H1 (cell line): ENCODE data around the gene TRA2A. TPM values are rescaled to one million over a fixed set of nuclear protein-coding genes. Genes with fewer than 3 reads are reported as not detected.
A peak's percentile ranks its signal among the peaks of the same experiment; 100 is the strongest.

Source experiments
- CTCF ChIA-PET: fragments of 300-600 bp; sonication (Branson Sonifier 250); formaldehyde crosslinking; loops from one replicate; lab custom pipeline; 2021; ENCODE audit not compliant: partially characterized antibody; lab: Charles Lee
- POLR2A ChIA-PET: fragments of 300-600 bp; sonication (Branson Sonifier 250); formaldehyde crosslinking; loops from one replicate; lab custom pipeline; 2021; ENCODE audit warnings: inconsistent platforms; ENCODE audit not compliant: partially characterized antibody; lab: Charles Lee
- DNase-seq, 2 experiments: peaks; one replicate each; pipeline versions ENCODE4 v3.0.0 to v3.0.0-alpha.2; 2010 to 2022; ENCODE audit warnings: low spot score in 2 of 2, low read depth in 1 of 2, mixed read lengths in 1 of 2
- FAIRE-seq: peaks from 2 replicates; lab custom pipeline; 2011; peaks lifted over from hg19 to GRCh38; lab: Jason Lieb, UNC
- H2AFZ ChIP-seq: 2 replicates; pipeline ENCODE4 v1.8.1; 2012; ENCODE audit warnings: low read length, inconsistent platforms
- H2AK5ac ChIP-seq: 2 replicates; pipeline ENCODE4 v1.6.1; 2013; ENCODE audit warnings: low read depth, low read length
- H2BK120ac ChIP-seq: replicated peaks from 2 replicates; pipeline ENCODE3; 2013; ENCODE audit warnings: low read depth, low read length, inconsistent platforms
- H2BK12ac ChIP-seq: 2 replicates; pipeline ENCODE4 v1.6.1; 2013; ENCODE audit warnings: low read depth, low read length
- H2BK15ac ChIP-seq: 2 replicates; pipeline ENCODE4 v1.6.1; 2013; ENCODE audit warnings: low read length
- H2BK20ac ChIP-seq: 2 replicates; pipeline ENCODE4 v1.6.1; 2013; ENCODE audit warnings: low read length
- H2BK5ac ChIP-seq: 2 replicates; pipeline ENCODE4 v1.6.1; 2013; ENCODE audit warnings: low read depth, low read length
- H3K14ac ChIP-seq: 2 replicates; pipeline ENCODE4 v1.6.1; 2013; ENCODE audit warnings: inconsistent platforms; ENCODE audit not compliant: insufficient read length
- H3K18ac ChIP-seq: 2 replicates; pipeline ENCODE4 v1.6.1; 2013; ENCODE audit warnings: low read length; ENCODE audit errors: extremely low read depth
- H3K23ac ChIP-seq: 2 replicates; pipeline ENCODE4 v1.6.1; 2013; ENCODE audit warnings: inconsistent platforms; ENCODE audit not compliant: insufficient read length
- H3K23me2 ChIP-seq: 2 replicates; pipeline ENCODE4 v1.6.1; 2013; ENCODE audit warnings: low read depth, low read length
- H3K27ac ChIP-seq: 2 replicates; pipeline ENCODE4 v1.6.1; 2011; ENCODE audit warnings: low read depth, low read length, inconsistent platforms
- H3K27me3 ChIP-seq, 4 experiments: replicated peaks in 1 of 4; 1 replicate in 1 of 4; 2 replicates in 3 of 4; pipeline versions ENCODE4 v1.6.1 to v1.8.1; 2011 to 2013; ENCODE audit warnings: low read length in 3 of 4, mild to moderate bottlenecking in 3 of 4, inconsistent platforms in 2 of 4, mixed read lengths in 2 of 4, moderate library complexity in 1 of 4; ENCODE audit not compliant: control insufficient read depth in 3 of 4, insufficient read depth in 3 of 4; ENCODE audit errors: extremely low read depth in 1 of 4
- H3K36me3 ChIP-seq, 4 experiments: 2 replicates each; pipeline versions ENCODE4 v1.6.1 to v1.8.1; 2011 to 2013; ENCODE audit warnings: mild to moderate bottlenecking in 4 of 4, low read length in 3 of 4, moderate library complexity in 2 of 4, control low read depth in 1 of 4, inconsistent platforms in 1 of 4; ENCODE audit not compliant: insufficient read depth in 4 of 4, control insufficient read depth in 2 of 4
- H3K4ac ChIP-seq: replicated peaks from 2 replicates; pipeline ENCODE3; 2013; ENCODE audit warnings: low read length, low read depth, mixed read lengths, inconsistent platforms; ENCODE audit not compliant: insufficient read length
- H3K4me1 ChIP-seq, 4 experiments: replicated peaks in 1 of 4; 1 replicate in 1 of 4; 2 replicates in 3 of 4; pipeline versions ENCODE4 v1.6.1 to v1.8.1; 2011 to 2013; ENCODE audit warnings: low read length in 3 of 4, inconsistent platforms in 2 of 4, mixed read lengths in 1 of 4; ENCODE audit not compliant: insufficient read depth in 4 of 4, control insufficient read depth in 3 of 4
- H3K4me2 ChIP-seq, 2 experiments: 2 replicates each; pipeline versions ENCODE4 v1.6.1 to v1.8.1; 2011 to 2013; ENCODE audit warnings: low read depth in 2 of 2, low read length in 2 of 2, control low read depth in 1 of 2, inconsistent platforms in 1 of 2, mild to moderate bottlenecking in 1 of 2; ENCODE audit not compliant: insufficient read depth in 1 of 2
- H3K4me3 ChIP-seq, 4 experiments: fragments of 200-600, 300-600 bp in 1 of 4; sonication (generic), shearing (Covaris generic), sonication (Bioruptor Twin) in 1 of 4; 2 replicates each; pipeline versions ENCODE4 v1.5.1 to v1.8.1; 2011 to 2016; ENCODE audit warnings: low read length in 4 of 4, low read depth in 3 of 4, control low read depth in 2 of 4, inconsistent platforms in 2 of 4, mild to moderate bottlenecking in 2 of 4, mixed read lengths in 1 of 4, moderate library complexity in 1 of 4; ENCODE audit not compliant: insufficient read depth in 2 of 4; ENCODE audit errors: extremely low read depth in 1 of 4
- H3K56ac ChIP-seq: replicated peaks from 2 replicates; pipeline ENCODE3; 2013; ENCODE audit warnings: low read depth, mild to moderate bottlenecking, mixed read lengths, low read length, inconsistent platforms; ENCODE audit not compliant: insufficient read length
- H3K79me1 ChIP-seq: 2 replicates; pipeline ENCODE4 v1.6.1; 2013; ENCODE audit warnings: low read depth, low read length, control low read depth
- H3K79me2 ChIP-seq, 2 experiments: 2 replicates each; pipeline versions ENCODE4 v1.6.1 to v1.8.1; 2012 to 2013; ENCODE audit warnings: low read length in 2 of 2, mild to moderate bottlenecking in 2 of 2, inconsistent platforms in 1 of 2; ENCODE audit not compliant: insufficient read depth in 2 of 2, control insufficient read depth in 1 of 2
- H3K9ac ChIP-seq, 4 experiments: replicated peaks in 1 of 4; 1 replicate in 1 of 4; 2 replicates in 3 of 4; pipeline versions ENCODE4 v1.6.1 to v1.8.1; 2011 to 2013; ENCODE audit warnings: low read depth in 3 of 4, low read length in 3 of 4, control low read depth in 2 of 4, mild to moderate bottlenecking in 2 of 4, moderate library complexity in 2 of 4, inconsistent platforms in 1 of 4; ENCODE audit errors: extremely low read depth in 1 of 4
- H3K9me3 ChIP-seq, 2 experiments: 2 replicates each; pipeline versions ENCODE4 v1.6.1 to v1.8.1; 2012 to 2013; ENCODE audit warnings: mild to moderate bottlenecking in 2 of 2, moderate library complexity in 2 of 2, control low read depth in 1 of 2, inconsistent platforms in 1 of 2, low read depth in 1 of 2, low read length in 1 of 2, mixed read lengths in 1 of 2; ENCODE audit not compliant: insufficient read depth in 2 of 2
- H4K20me1 ChIP-seq, 2 experiments: replicated peaks in 1 of 2; 2 replicates each; pipeline versions ENCODE3 to v1.8.1; 2011 to 2013; ENCODE audit warnings: inconsistent platforms in 2 of 2, low read length in 2 of 2, mild to moderate bottlenecking in 1 of 2; ENCODE audit not compliant: insufficient read depth in 2 of 2, control insufficient read depth in 1 of 2
- H4K5ac ChIP-seq: 2 replicates; pipeline ENCODE4 v1.6.1; 2013; ENCODE audit warnings: low read length, low read depth, mixed read lengths, inconsistent platforms; ENCODE audit not compliant: insufficient read length
- H4K8ac ChIP-seq: 2 replicates; pipeline ENCODE4 v1.8.0; 2013; ENCODE audit warnings: mild to moderate bottlenecking, moderate library complexity, low read length, inconsistent platforms; ENCODE audit not compliant: insufficient read depth; ENCODE audit errors: extremely low read depth
- H4K91ac ChIP-seq: replicated peaks from 2 replicates; pipeline ENCODE3; 2013; ENCODE audit warnings: low read length, mixed read lengths, inconsistent platforms; ENCODE audit not compliant: insufficient read length
- BACH1 ChIP-seq: IDR thresholded peaks from 2 replicates; pipeline ENCODE4 v1.6.1; 2012; ENCODE audit warnings: low read length, improper control_type of control experiment
- HDAC6 ChIP-seq: IDR thresholded peaks from one replicate; pipeline ENCODE4 v1.7.1; 2012; ENCODE audit warnings: low read depth, mild to moderate bottlenecking, inconsistent platforms, low read length, moderate library complexity
- POLR2AphosphoS5 ChIP-seq: IDR thresholded peaks from 2 replicates; pipeline ENCODE4 v1.6.1; 2011; ENCODE audit warnings: low read depth, low read length
- WGBS, 2 experiments: shearing (Covaris generic) in 1 of 2; methylation state at CpG; one replicate each; pipeline versions ENCODE4 v1.1.6 to v1.1.7; 2013 to 2015; ENCODE audit warnings: low lambda C conversion rate in 2 of 2, mixed read lengths in 2 of 2, inconsistent platforms in 1 of 2, low coverage in 1 of 2, missing lambda C conversion rate in 1 of 2; ENCODE audit not compliant: insufficient replicate concordance in 2 of 2, insufficient coverage in 1 of 2, insufficient read length in 1 of 2; ENCODE audit errors: extremely low coverage in 1 of 2, missing lambda C conversion rate in 1 of 2; 5-methylcytosine and 5-hydroxymethylcytosine counted together
- polyA plus RNA-seq, 7 experiments: library from polyadenylated mRNA; depleted of rRNA in 3 of 7; stranded (reverse) in 5 of 7; unstranded in 2 of 7; fragments of >200 nt in 5 of 7; fragments of 200-250 nt in 2 of 7; gene quantifications; 1 replicate in 5 of 7; 2 replicates in 1 of 7; 4 replicates in 1 of 7; pipeline versions ENCODE4 v1.2.1 to v1.2.3, GENCODE V29; 2011 to 2013; ENCODE audit warnings: missing spikeins in 2 of 7, mixed read lengths in 2 of 7
- total RNA-seq: library from RNA; stranded (reverse); fragmentation: NEBNext Ultra II Directional; extraction: Animal tissue kit (Norgen Biotek cat#: 25700); gene quantifications from 2 replicates; pipeline ENCODE4 v1.2.1, GENCODE V29; 2021
- TF ChIP-seq, protein P1 (sequence below): IDR thresholded peaks from 2 replicates; pipeline ENCODE4 v1.6.1; 2011; ENCODE audit warnings: low read length, improper control_type of control experiment

TRA2A gene
- total and polyA plus RNA-seq, 2 of the 8 experiments (the other 6 are each of a cell fraction or from before 2014, with no cell fraction given): 116 to 125 TPM

DNA sequence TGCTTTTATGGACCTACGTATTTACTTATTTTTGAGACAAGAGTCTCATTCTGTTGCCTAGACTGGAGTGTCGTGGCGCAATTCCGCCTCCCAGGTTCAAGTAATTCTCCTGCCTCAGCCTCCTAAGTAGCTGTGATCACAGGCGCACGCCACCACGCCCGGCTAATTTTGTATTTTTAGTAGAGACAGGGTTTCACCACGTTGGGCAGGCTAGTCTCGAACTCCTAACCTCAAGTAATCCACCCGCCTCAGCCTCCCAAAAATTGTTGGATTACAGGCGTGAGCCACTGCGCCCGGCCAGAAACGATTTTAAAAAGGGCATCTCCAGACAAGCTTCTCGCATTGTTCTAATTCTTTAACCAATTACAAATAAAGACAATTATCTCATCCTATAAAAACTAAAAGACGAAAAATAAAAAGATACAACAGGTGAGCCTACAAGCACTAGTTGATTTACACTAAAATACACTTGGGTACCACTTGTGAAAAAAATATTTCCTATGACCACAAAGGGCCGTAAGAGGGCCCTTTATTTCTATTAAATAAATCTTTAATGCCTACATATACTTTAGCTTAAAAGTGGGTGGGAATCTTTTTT lies 2.4 kb downstream of the TRA2A start:
- H2BK15ac ChIP-seq: no peak overlapping the region
- no peak overlapping the region for H2BK20ac ChIP-seq
- no peak for TF ChIP-seq BACH1
- TF ChIP-seq, protein P1, sequence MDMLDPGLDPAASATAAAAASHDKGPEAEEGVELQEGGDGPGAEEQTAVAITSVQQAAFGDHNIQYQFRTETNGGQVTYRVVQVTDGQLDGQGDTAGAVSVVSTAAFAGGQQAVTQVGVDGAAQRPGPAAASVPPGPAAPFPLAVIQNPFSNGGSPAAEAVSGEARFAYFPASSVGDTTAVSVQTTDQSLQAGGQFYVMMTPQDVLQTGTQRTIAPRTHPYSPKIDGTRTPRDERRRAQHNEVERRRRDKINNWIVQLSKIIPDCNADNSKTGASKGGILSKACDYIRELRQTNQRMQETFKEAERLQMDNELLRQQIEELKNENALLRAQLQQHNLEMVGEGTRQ: no peak
- TF ChIP-seq HDAC6: no peak
- peak; percentile 10; the same call in 1 of the 2 replicates for TF ChIP-seq POLR2AphosphoS5
- no peaks in the 10 kb centered on the region for H3K27me3 ChIP-seq
- peak overlapping the region; percentile 89 to 100 (median 100); a peak in 7 of 8 replicates for H3K4me3 ChIP-seq
- H3K4me1 ChIP-seq: peaks cover 0 to 10% (median 5%) of the 10 kb centered on the region in 4 experiments; a peak in 5 of 7 replicates
- H3K18ac ChIP-seq: no peak overlapping the region
- H3K23me2 ChIP-seq: no peaks in the 10 kb centered on the region; the same call in 1 of the 2 replicates
- CTCF ChIA-PET: interaction anchor here (0.7 to 1.8 kb wide), 11 partner anchors 8 to 259 kb away, joined by 3 to 9 read pairs (median 4); no protein-coding TSS in a partner anchor
- POLR2A ChIA-PET: interaction anchor here (0.6 to 5.8 kb wide), 25 partner anchors 9 to 260 kb away, joined by 3 to 52 read pairs (median 4); partner anchors contain the start of gene IGF2BP3
- H3K36me3 ChIP-seq: peaks cover 0 to 2% (median 0%) of the 10 kb centered on the region in 4 experiments; a peak in 1 of 8 replicates
- H3K4me2 ChIP-seq: peak overlapping the region; percentile 66 to 74
- no peak overlapping the region for H4K8ac ChIP-seq
- no peak overlapping the region for H2BK5ac ChIP-seq
- no peak overlapping the region for H2AFZ ChIP-seq
- no peak overlapping the region for H3K23ac ChIP-seq
- no peak overlapping the region for H3K27ac ChIP-seq
- no peaks in the 10 kb centered on the region for H3K9me3 ChIP-seq
- DNase-seq: no peak
- H3K79me1 ChIP-seq: no peaks in the 10 kb centered on the region
- no peak overlapping the region for H2AK5ac ChIP-seq
- H4K20me1 ChIP-seq: peaks cover 18 to 42% of the 10 kb centered on the region in 2 experiments
- no peak overlapping the region for H2BK120ac ChIP-seq
- no peak overlapping the region for H3K14ac ChIP-seq
- H2BK12ac ChIP-seq: no peak overlapping the region
- 83% methylated on average over 18 of the region's 18 CpGs; no CpG with 5 or more reads in 1 of the 2 experiments for WGBS, 2 experiments
- FAIRE-seq: no peak
- H3K4ac ChIP-seq: no peak overlapping the region
- H4K91ac ChIP-seq: no peak overlapping the region
- H3K79me2 ChIP-seq: peaks cover 60 to 75% of the 10 kb centered on the region in 2 experiments
- H4K5ac ChIP-seq: no peak overlapping the region
- H3K9ac ChIP-seq: peak overlapping the region in 1 of 4 experiments; percentile 9; a peak in 4 of 7 replicates
- H3K56ac ChIP-seq: no peak overlapping the region
